Adrenal gland (tissue), 5 donors: Measurements from ENCODE around the gene SLC19A1.

Source experiments
- POLR2A ChIP-seq, 2 donors: fragments of 450-650 bp; IDR thresholded peaks; one replicate each; pipeline ENCODE4 v1.6.1; 2017; ENCODE audit warnings: antibody characterized with exemption in 2 of 2, mild to moderate bottlenecking in 2 of 2, moderate library complexity in 1 of 2
- TF ChIP-seq, protein P1 (sequence below), 6 experiments: fragments of 450-650 bp in 4 of 6; fragments of 200-600 bp in 2 of 6; sonication (generic) in 1 of 6; IDR thresholded peaks; 1 replicate in 5 of 6; 2 replicates in 1 of 6; pipeline versions ENCODE4 v1.5.1 to v1.8.0; 2016 to 2021; ENCODE audit warnings: antibody characterized with exemption in 6 of 6, mild to moderate bottlenecking in 2 of 6, moderate library complexity in 1 of 6
- donor health status: DM: no; HTN: no; CAD: no.

DNA sequence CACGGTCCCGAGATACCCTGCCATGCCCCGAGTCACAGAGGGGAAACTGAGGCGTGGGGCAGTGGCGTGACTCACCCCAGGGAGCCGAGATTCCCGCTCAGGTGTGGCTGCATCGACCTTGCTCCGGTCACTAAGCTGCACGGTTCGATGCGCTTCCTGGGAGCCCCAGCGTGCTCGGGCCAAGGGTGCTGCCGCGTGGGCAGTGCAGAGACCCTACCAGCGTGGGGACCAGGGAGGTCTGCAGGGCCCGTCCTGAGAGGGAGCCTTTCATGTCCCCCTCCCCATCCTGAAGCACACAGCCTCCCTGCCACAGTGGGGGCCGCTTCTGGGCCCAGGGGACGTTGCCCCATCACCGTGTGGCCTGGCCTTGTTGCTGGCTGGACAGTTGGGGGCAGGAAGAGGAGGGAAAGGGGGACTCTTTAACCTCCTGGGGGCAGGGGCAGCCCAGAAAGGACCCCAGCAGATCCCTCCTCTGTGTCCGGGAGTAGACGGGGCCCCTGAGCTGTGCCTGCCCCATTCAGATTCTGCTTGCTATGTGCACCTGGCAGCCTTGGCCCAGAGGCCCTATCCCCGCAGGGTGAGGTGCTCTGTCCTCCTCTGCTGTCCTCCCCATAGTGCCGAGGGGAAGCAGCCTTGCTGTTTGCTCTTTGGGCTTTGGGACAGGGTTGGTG, 84.9 kb downstream of the SLC19A1 start:
- TF ChIP-seq POLR2A (IDR thresholded peaks at IDR 0.05), result no peak
- TF ChIP-seq, protein P1, sequence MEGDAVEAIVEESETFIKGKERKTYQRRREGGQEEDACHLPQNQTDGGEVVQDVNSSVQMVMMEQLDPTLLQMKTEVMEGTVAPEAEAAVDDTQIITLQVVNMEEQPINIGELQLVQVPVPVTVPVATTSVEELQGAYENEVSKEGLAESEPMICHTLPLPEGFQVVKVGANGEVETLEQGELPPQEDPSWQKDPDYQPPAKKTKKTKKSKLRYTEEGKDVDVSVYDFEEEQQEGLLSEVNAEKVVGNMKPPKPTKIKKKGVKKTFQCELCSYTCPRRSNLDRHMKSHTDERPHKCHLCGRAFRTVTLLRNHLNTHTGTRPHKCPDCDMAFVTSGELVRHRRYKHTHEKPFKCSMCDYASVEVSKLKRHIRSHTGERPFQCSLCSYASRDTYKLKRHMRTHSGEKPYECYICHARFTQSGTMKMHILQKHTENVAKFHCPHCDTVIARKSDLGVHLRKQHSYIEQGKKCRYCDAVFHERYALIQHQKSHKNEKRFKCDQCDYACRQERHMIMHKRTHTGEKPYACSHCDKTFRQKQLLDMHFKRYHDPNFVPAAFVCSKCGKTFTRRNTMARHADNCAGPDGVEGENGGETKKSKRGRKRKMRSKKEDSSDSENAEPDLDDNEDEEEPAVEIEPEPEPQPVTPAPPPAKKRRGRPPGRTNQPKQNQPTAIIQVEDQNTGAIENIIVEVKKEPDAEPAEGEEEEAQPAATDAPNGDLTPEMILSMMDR (IDR thresholded peaks at IDR 0.05), result no peak
